ENCODE data around the gene UBTD1. TPM values are rescaled to one million over a fixed set of nuclear protein-coding genes. Genes with fewer than 3 reads are reported as not detected.
"Not testable (repeated sequence)": the region's sequence is repeated elsewhere in the genome, so short reads cannot be mapped to it uniquely, and the experiment has no call there.

UBTD1 gene
- polyA plus RNA-seq, 3 donors = 17.2 to 20.0 (median 19.0) TPM

GRCh38 chr10:97555541-97555940 lies 56.8 kb downstream of the UBTD1 start:
- Mint-ChIP-seq H3K36me3 (peaks cover 4 to 12% of the 10 kb centered on the region in 2 donors), H3K9me3 (peaks cover 9 to 22% (median 14%) of the 10 kb centered on the region in 7 donors)
- not testable (repeated sequence) for H3K27ac Mint-ChIP-seq

GRCh38 chr10:97560731-97561381 lies 62.1 kb downstream of the UBTD1 start:
- H2AFZ ChIP-seq (ENCODE audit: insufficient read depth, low read depth, low read length, poor library complexity, severe bottlenecking); DNase-seq; H3K4me3 Mint-ChIP-seq; H3K79me2 ChIP-seq (ENCODE audit: insufficient read depth, low read length); H3K27me3 Mint-ChIP-seq (ENCODE audit: low read depth in 3 of 3); H3K4me2 ChIP-seq (replicated peaks; ENCODE audit: extremely low read depth, low read length, poor library complexity, severe bottlenecking); H3K27ac ChIP-seq (ENCODE audit: low read depth in 1 of 2, low read length in 2 of 2); H3K4me1 Mint-ChIP-seq; H3K9me3 ChIP-seq (replicated peaks in 1 of 2; ENCODE audit: control insufficient read depth in 1 of 2, insufficient read depth in 1 of 2, low read length in 2 of 2); H3K9ac ChIP-seq (ENCODE audit: insufficient read depth, low read length, poor library complexity, severe bottlenecking); H3K4me3 ChIP-seq (replicated peaks in 1 of 3; ENCODE audit: low read depth in 2 of 3, low read length in 3 of 3); intact Hi-C loops (cut with micrococcal nuclease); H3K27me3 ChIP-seq (ENCODE audit: control insufficient read depth in 2 of 2, insufficient read depth in 2 of 2, low read length in 2 of 2); H3K36me3 ChIP-seq (replicated peaks in 1 of 2; ENCODE audit: control insufficient read depth in 1 of 2, insufficient read depth in 2 of 2, low read length in 2 of 2); H3K36me3 Mint-ChIP-seq; H3K4me1 ChIP-seq (ENCODE audit: control insufficient read depth in 1 of 2, insufficient read depth in 2 of 2, low read length in 2 of 2); H4K20me1 ChIP-seq (ENCODE audit: insufficient read depth, low read length): not testable (repeated sequence)
- Mint-ChIP-seq H3K27ac (peak overlapping the region in 1 of 7 donors; percentile 8), H3K9me3 (peaks cover 4 to 21% (median 8%) of the 10 kb centered on the region in 7 donors)
- WGBS (ENCODE audit: insufficient coverage) = 96% methylated on average over 14 of the region's 17 CpGs

More at GRCh38 chr10:97555541-97555940, 56.8 kb downstream of the UBTD1 start:
- H3K79me2 ChIP-seq (ENCODE audit: insufficient read depth, low read length); H3K4me3 ChIP-seq (replicated peaks in 1 of 3; ENCODE audit: low read depth in 2 of 3, low read length in 3 of 3); H3K36me3 ChIP-seq (replicated peaks in 1 of 2; ENCODE audit: control insufficient read depth in 1 of 2, insufficient read depth in 2 of 2, low read length in 2 of 2); H3K27me3 Mint-ChIP-seq (ENCODE audit: low read depth in 3 of 3); H3K4me3 Mint-ChIP-seq; intact Hi-C loops (cut with micrococcal nuclease); H3K4me1 Mint-ChIP-seq; H3K9ac ChIP-seq (ENCODE audit: insufficient read depth, low read length, poor library complexity, severe bottlenecking); H3K4me2 ChIP-seq (replicated peaks; ENCODE audit: extremely low read depth, low read length, poor library complexity, severe bottlenecking); H4K20me1 ChIP-seq (ENCODE audit: insufficient read depth, low read length); DNase-seq; H3K27ac ChIP-seq (ENCODE audit: low read depth in 1 of 2, low read length in 2 of 2); H2AFZ ChIP-seq (ENCODE audit: insufficient read depth, low read depth, low read length, poor library complexity, severe bottlenecking); H3K27me3 ChIP-seq (ENCODE audit: control insufficient read depth in 2 of 2, insufficient read depth in 2 of 2, low read length in 2 of 2); H3K4me1 ChIP-seq (ENCODE audit: control insufficient read depth in 1 of 2, insufficient read depth in 2 of 2, low read length in 2 of 2): not testable (repeated sequence)
- WGBS (ENCODE audit: insufficient coverage) = 100% methylated on average over 2 of the region's 10 CpGs
- H3K9me3 ChIP-seq (replicated peaks in 1 of 2; ENCODE audit: control insufficient read depth in 1 of 2, insufficient read depth in 1 of 2, low read length in 2 of 2) = peaks cover 12 to 14% of the 10 kb centered on the region in 2 donors

- H3K9ac ChIP-seq (ENCODE audit: insufficient read depth, low read length, poor library complexity, severe bottlenecking); H3K4me1 ChIP-seq (ENCODE audit: control insufficient read depth in 1 of 2, insufficient read depth in 2 of 2, low read length in 2 of 2); H3K27me3 Mint-ChIP-seq (ENCODE audit: low read depth in 3 of 3); H3K4me2 ChIP-seq (replicated peaks; ENCODE audit: extremely low read depth, low read length, poor library complexity, severe bottlenecking); H3K27ac ChIP-seq (ENCODE audit: low read depth in 1 of 2, low read length in 2 of 2); H3K36me3 ChIP-seq (replicated peaks in 1 of 2; ENCODE audit: control insufficient read depth in 1 of 2, insufficient read depth in 2 of 2, low read length in 2 of 2); H3K27ac Mint-ChIP-seq; intact Hi-C loops (cut with micrococcal nuclease); H3K4me3 ChIP-seq (replicated peaks in 1 of 3; ENCODE audit: low read depth in 2 of 3, low read length in 3 of 3); H3K79me2 ChIP-seq (ENCODE audit: insufficient read depth, low read length); H2AFZ ChIP-seq (ENCODE audit: insufficient read depth, low read depth, low read length, poor library complexity, severe bottlenecking); H4K20me1 ChIP-seq (ENCODE audit: insufficient read depth, low read length); H3K9me3 ChIP-seq (replicated peaks in 1 of 2; ENCODE audit: control insufficient read depth in 1 of 2, insufficient read depth in 1 of 2, low read length in 2 of 2); H3K27me3 ChIP-seq (ENCODE audit: control insufficient read depth in 2 of 2, insufficient read depth in 2 of 2, low read length in 2 of 2); H3K36me3 Mint-ChIP-seq; H3K4me3 Mint-ChIP-seq; H3K4me1 Mint-ChIP-seq; DNase-seq: not testable (repeated sequence)
- WGBS (ENCODE audit: insufficient coverage) = 100% methylated on average over 2 of the region's 12 CpGs
- H3K9me3 Mint-ChIP-seq = peaks cover 3 to 20% (median 7%) of the 10 kb centered on the region in 7 donors
Observed at GRCh38 chr10:97561386-97562077, 62.8 kb downstream of the UBTD1 start.

- H3K4me3 ChIP-seq (replicated peaks in 1 of 3; ENCODE audit: low read depth in 2 of 3, low read length in 3 of 3); H4K20me1 ChIP-seq (ENCODE audit: insufficient read depth, low read length); intact Hi-C loops (cut with micrococcal nuclease); H3K9ac ChIP-seq (ENCODE audit: insufficient read depth, low read length, poor library complexity, severe bottlenecking); H3K27me3 ChIP-seq (ENCODE audit: control insufficient read depth in 2 of 2, insufficient read depth in 2 of 2, low read length in 2 of 2); H3K27me3 Mint-ChIP-seq (ENCODE audit: low read depth in 3 of 3); H3K4me2 ChIP-seq (replicated peaks; ENCODE audit: extremely low read depth, low read length, poor library complexity, severe bottlenecking); H3K4me1 ChIP-seq (ENCODE audit: control insufficient read depth in 1 of 2, insufficient read depth in 2 of 2, low read length in 2 of 2); DNase-seq; H3K36me3 Mint-ChIP-seq; H3K79me2 ChIP-seq (ENCODE audit: insufficient read depth, low read length); H3K27ac Mint-ChIP-seq; H3K9me3 ChIP-seq (replicated peaks in 1 of 2; ENCODE audit: control insufficient read depth in 1 of 2, insufficient read depth in 1 of 2, low read length in 2 of 2); H3K36me3 ChIP-seq (replicated peaks in 1 of 2; ENCODE audit: control insufficient read depth in 1 of 2, insufficient read depth in 2 of 2, low read length in 2 of 2); H3K4me3 Mint-ChIP-seq; H2AFZ ChIP-seq (ENCODE audit: insufficient read depth, low read depth, low read length, poor library complexity, severe bottlenecking); H3K27ac ChIP-seq (ENCODE audit: low read depth in 1 of 2, low read length in 2 of 2); H3K4me1 Mint-ChIP-seq: not testable (repeated sequence)
- H3K9me3 Mint-ChIP-seq = peaks cover 3 to 18% (median 7%) of the 10 kb centered on the region in 7 donors
- WGBS (ENCODE audit: insufficient coverage) = 95% methylated on average over 4 of the region's 5 CpGs
Observed at GRCh38 chr10:97562329-97562728, 63.6 kb downstream of the UBTD1 start.
